Measurements from ENCODE around the gene PKD1L1. TPM values are rescaled to one million over a fixed set of nuclear protein-coding genes. Genes with fewer than 3 reads are reported as not detected.

PKD1L1 gene
- polyA plus RNA-seq, 1 of the 3 experiments (the other 2 are of a cell fraction), result 0.10 TPM

- 80% methylated on average over 4 of the region's 4 CpGs for WGBS (ENCODE audit: low lambda C conversion rate)
- Histone ChIP-seq H4K20me1 (ENCODE audit: insufficient read depth) (no peaks in the 10 kb centered on the region), H3K4me1 (ENCODE audit: control insufficient read depth in 1 of 2, insufficient read depth in 2 of 2, low read depth in 1 of 2, low read length in 1 of 2) (peaks cover 3 to 7% of the 10 kb centered on the region in 2 experiments; a peak in 1 of 4 replicates), H3K4me2 (no peak overlapping the region), H2AFZ (ENCODE audit: low read depth) (no peak overlapping the region), H3K27ac (ENCODE audit: low read depth in 2 of 2, low read length in 1 of 2) (no peak overlapping the region), H3K9ac (no peak overlapping the region), H3K4me3 (ENCODE audit: low read depth in 2 of 2, low read length in 1 of 2) (no peak overlapping the region), H3F3A (replicated peaks; ENCODE audit: insufficient read depth) (no peaks in the 10 kb centered on the region), H3K9me3 (no peaks in the 10 kb centered on the region), H3K36me3 (replicated peaks in 1 of 2; ENCODE audit: control insufficient read depth in 1 of 2, insufficient read depth in 2 of 2, low read length in 1 of 2) (peaks cover 10 to 11% of the 10 kb centered on the region in 2 experiments), H3K79me2 (ENCODE audit: insufficient read depth) (no peaks in the 10 kb centered on the region), H3K9me2 (no peaks in the 10 kb centered on the region), H3K27me3 (ENCODE audit: insufficient read depth) (no peaks in the 10 kb centered on the region)
- TF ChIP-seq MXI1 (IDR thresholded peaks at IDR 0.05; ENCODE audit: low read depth, low read length) (no peak), TEAD4 (IDR thresholded peaks at IDR 0.05; ENCODE audit: borderline replicate concordance, insufficient read depth) (no peak), EZH2phosphoT487 (IDR thresholded peaks at IDR 0.05; ENCODE audit: borderline replicate concordance, low read depth) (no peak), SIN3A (IDR thresholded peaks at IDR 0.05; ENCODE audit: borderline replicate concordance, low read depth, low read length) (no peak), RAD21 (IDR thresholded peaks at IDR 0.05; ENCODE audit: low read length) (no peak)
- TF ChIP-seq, protein P1, sequence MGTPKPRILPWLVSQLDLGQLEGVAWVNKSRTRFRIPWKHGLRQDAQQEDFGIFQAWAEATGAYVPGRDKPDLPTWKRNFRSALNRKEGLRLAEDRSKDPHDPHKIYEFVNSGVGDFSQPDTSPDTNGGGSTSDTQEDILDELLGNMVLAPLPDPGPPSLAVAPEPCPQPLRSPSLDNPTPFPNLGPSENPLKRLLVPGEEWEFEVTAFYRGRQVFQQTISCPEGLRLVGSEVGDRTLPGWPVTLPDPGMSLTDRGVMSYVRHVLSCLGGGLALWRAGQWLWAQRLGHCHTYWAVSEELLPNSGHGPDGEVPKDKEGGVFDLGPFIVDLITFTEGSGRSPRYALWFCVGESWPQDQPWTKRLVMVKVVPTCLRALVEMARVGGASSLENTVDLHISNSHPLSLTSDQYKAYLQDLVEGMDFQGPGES (IDR thresholded peaks at IDR 0.05; ENCODE audit: low read depth, low read length), result no peak
- DNase-seq, result no peak
- ChIA-PET CTCF (interaction anchor here (5.1 to 12.4 kb wide), 2 partner anchors 15 to 161 kb away, joined by 27 to 221 read pairs; no protein-coding TSS in a partner anchor), POLR2A (no interaction called here)
Measured at GRCh38 chr7:47949703-47950102, 1.4 kb upstream of the PKD1L1 start.

DNA sequence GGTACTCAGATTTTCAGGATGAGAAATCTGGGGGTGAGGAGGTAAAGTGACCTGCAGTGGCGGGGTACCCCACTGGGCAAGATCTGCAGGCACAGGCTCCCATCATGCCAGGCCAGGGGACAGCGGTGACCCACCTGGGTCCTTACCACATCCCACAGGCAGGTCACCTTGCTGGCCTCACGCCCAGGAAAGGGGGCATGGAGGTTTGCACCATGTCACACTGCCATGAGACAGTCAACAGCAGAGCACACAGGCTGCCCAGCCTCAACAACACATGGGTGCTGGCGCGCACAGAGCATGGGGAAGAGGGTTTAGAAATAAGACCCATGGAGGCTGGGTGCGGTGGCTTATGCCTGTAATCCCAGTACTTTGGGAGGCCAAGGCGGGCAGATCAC lies 914 bp downstream of the PKD1L1 start:
- Histone ChIP-seq H3K27ac (ENCODE audit: low read depth in 2 of 2, low read length in 1 of 2) (no peak overlapping the region), H3K36me3 (replicated peaks in 1 of 2; ENCODE audit: control insufficient read depth in 1 of 2, insufficient read depth in 2 of 2, low read length in 1 of 2) (no peaks in the 10 kb centered on the region), H4K20me1 (ENCODE audit: insufficient read depth) (no peaks in the 10 kb centered on the region), H2AFZ (ENCODE audit: low read depth) (no peak overlapping the region), H3F3A (replicated peaks; ENCODE audit: insufficient read depth) (no peaks in the 10 kb centered on the region), H3K4me3 (ENCODE audit: low read depth in 2 of 2, low read length in 1 of 2) (no peak overlapping the region), H3K27me3 (ENCODE audit: insufficient read depth) (no peaks in the 10 kb centered on the region), H3K4me2 (no peak overlapping the region), H3K9me2 (no peaks in the 10 kb centered on the region), H3K9ac (no peak overlapping the region), H3K79me2 (ENCODE audit: insufficient read depth) (no peaks in the 10 kb centered on the region), H3K9me3 (no peaks in the 10 kb centered on the region), H3K4me1 (ENCODE audit: control insufficient read depth in 1 of 2, insufficient read depth in 2 of 2, low read depth in 1 of 2, low read length in 1 of 2) (peaks cover 7 to 23% of the 10 kb centered on the region in 2 experiments; a peak in 3 of 4 replicates)
- 92% methylated on average over 7 of the region's 7 CpGs for WGBS (ENCODE audit: low lambda C conversion rate)
- no peak for DNase-seq
- CTCF ChIA-PET, result interaction anchor here (2.9 to 12.4 kb wide), 3 partner anchors 18 to 163 kb away, joined by 22 to 221 read pairs (median 27); no protein-coding TSS in a partner anchor
- POLR2A ChIA-PET, result no interaction called here
- TF ChIP-seq CTCF (IDR thresholded peaks at IDR 0.05) (no peak), FOXJ3 (CRISPR knock-in tag; IDR thresholded peaks at IDR 0.05) (no peak), MXI1 (IDR thresholded peaks at IDR 0.05; ENCODE audit: low read depth, low read length) (no peak), NFIC (IDR thresholded peaks at IDR 0.05; ENCODE audit: borderline replicate concordance) (no peak), NRF1 (IDR thresholded peaks at IDR 0.05; ENCODE audit: low read depth, low read length) (no peak), SIN3A (IDR thresholded peaks at IDR 0.05; ENCODE audit: borderline replicate concordance, low read depth, low read length) (no peak), ELF1 (IDR thresholded peaks at IDR 0.05) (no peak), POLR2AphosphoS5 (IDR thresholded peaks at IDR 0.05; ENCODE audit: low read depth, low read length) (no peak), RXRA (IDR thresholded peaks at IDR 0.05; ENCODE audit: borderline replicate concordance, low read depth) (no peak), TAF1 (IDR thresholded peaks at IDR 0.05; ENCODE audit: borderline replicate concordance, low read depth, low read length) (no peak), RCOR1 (IDR thresholded peaks at IDR 0.05; ENCODE audit: low read length) (no peak), YY1 (IDR thresholded peaks at IDR 0.05; ENCODE audit: low read depth) (no peak), TCF12 (IDR thresholded peaks at IDR 0.05) (no peak), FOXM1 (IDR thresholded peaks at IDR 0.05; ENCODE audit: low read depth) (no peak)
- TF ChIP-seq, protein P2, sequence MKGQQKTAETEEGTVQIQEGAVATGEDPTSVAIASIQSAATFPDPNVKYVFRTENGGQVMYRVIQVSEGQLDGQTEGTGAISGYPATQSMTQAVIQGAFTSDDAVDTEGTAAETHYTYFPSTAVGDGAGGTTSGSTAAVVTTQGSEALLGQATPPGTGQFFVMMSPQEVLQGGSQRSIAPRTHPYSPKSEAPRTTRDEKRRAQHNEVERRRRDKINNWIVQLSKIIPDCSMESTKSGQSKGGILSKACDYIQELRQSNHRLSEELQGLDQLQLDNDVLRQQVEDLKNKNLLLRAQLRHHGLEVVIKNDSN (IDR thresholded peaks at IDR 0.05; ENCODE audit: borderline replicate concordance, low read depth), result no peak
- TF ChIP-seq, protein P3, sequence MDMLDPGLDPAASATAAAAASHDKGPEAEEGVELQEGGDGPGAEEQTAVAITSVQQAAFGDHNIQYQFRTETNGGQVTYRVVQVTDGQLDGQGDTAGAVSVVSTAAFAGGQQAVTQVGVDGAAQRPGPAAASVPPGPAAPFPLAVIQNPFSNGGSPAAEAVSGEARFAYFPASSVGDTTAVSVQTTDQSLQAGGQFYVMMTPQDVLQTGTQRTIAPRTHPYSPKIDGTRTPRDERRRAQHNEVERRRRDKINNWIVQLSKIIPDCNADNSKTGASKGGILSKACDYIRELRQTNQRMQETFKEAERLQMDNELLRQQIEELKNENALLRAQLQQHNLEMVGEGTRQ (IDR thresholded peaks at IDR 0.05; ENCODE audit: borderline replicate concordance, low read depth, low read length), result no peak
- TF ChIP-seq, protein P1 (IDR thresholded peaks at IDR 0.05; ENCODE audit: low read depth, low read length), result no peak
- TF ChIP-seq, protein P4, sequence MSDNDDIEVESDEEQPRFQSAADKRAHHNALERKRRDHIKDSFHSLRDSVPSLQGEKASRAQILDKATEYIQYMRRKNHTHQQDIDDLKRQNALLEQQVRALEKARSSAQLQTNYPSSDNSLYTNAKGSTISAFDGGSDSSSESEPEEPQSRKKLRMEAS (IDR thresholded peaks at IDR 0.05; ENCODE audit: low read depth), result no peak

All from SK-N-SH (cell line).